Stimulated activated CD4-positive, alpha-beta T cell treated with anti-CD3 and anti-CD28 coated beads, TNF-alpha, amount 100 ng/mL, for 1 hour (primary cell): ENCODE data around the gene OLFML2A.
"Not testable (repeated sequence)": the region's sequence is repeated elsewhere in the genome, so short reads cannot be mapped to it uniquely, and the experiment has no call there.

ENCODE experiments used
- DNase-seq, 3 donors: peaks; one replicate each; pipeline ENCODE4 v3.0.0-alpha.2; 2020; ENCODE audit warnings: low read depth in 3 of 3, low spot score in 1 of 3

Gene OLFML2A

GRCh38 chr9:124760719-124761118 is 16.2 kb upstream of the OLFML2A start:
- DNase-seq, result no peak

GRCh38 chr9:124761196-124761595 is 15.7 kb upstream of the OLFML2A start:
- DNase-seq, result no peak

- no peak for DNase-seq
Observed at GRCh38 chr9:124761710-124762109, 15.2 kb upstream of the OLFML2A start.

GRCh38 chr9:124762633-124763032 is 14.3 kb upstream of the OLFML2A start:
- DNase-seq, result no peak

- no peak for DNase-seq
Observed at GRCh38 chr9:124764774-124765438, 12.0 kb upstream of the OLFML2A start.

GRCh38 chr9:124765439-124765835 is 11.5 kb upstream of the OLFML2A start:
- DNase-seq, result no peak

GRCh38 chr9:124766326-124766725 is 10.6 kb upstream of the OLFML2A start:
- DNase-seq, result no peak

- no peak for DNase-seq
Observed at GRCh38 chr9:124766815-124767554, 9.9 kb upstream of the OLFML2A start.

- DNase-seq, result no peak
Observed at GRCh38 chr9:124767821-124768220, 9.1 kb upstream of the OLFML2A start.

GRCh38 chr9:124768334-124768733 is 8.6 kb upstream of the OLFML2A start:
- no peak for DNase-seq

GRCh38 chr9:124768750-124769548 is 8.0 kb upstream of the OLFML2A start:
- DNase-seq, result no peak

- DNase-seq, result no peak
Observed at GRCh38 chr9:124769549-124770358, 7.2 kb upstream of the OLFML2A start.

- DNase-seq, result no peak
Observed at GRCh38 chr9:124770359-124771020, 6.4 kb upstream of the OLFML2A start.

GRCh38 chr9:124771021-124771866 is 5.7 kb upstream of the OLFML2A start, which contains the start of gene NR6A1:
TSS of gene NR6A1 (minus strand) at chr9:124771311.
- peak; percentile 75 to 89 (median 82) for DNase-seq

- no peak for DNase-seq
Observed at GRCh38 chr9:124771867-124772679, 4.9 kb upstream of the OLFML2A start.

- DNase-seq, result not testable (repeated sequence)
Observed at GRCh38 chr9:124772877-124773276, 4.1 kb upstream of the OLFML2A start.

- DNase-seq, result no peak
Observed at GRCh38 chr9:124773473-124774128, 3.3 kb upstream of the OLFML2A start.
